ENCODE measurements around the gene CIROP.

The CIROP gene

GRCh38 chr14:23067847-23068788 lies 36.7 kb downstream of the CIROP start:
- no peak for DNase-seq (ENCODE audit: low read depth in 2 of 2)

GRCh38 chr14:23066855-23067744 lies 37.7 kb downstream of the CIROP start:
- DNase-seq (ENCODE audit: low read depth in 2 of 2): no peak

GRCh38 chr14:23066368-23066767 lies 38.4 kb downstream of the CIROP start:
- DNase-seq (ENCODE audit: low read depth in 2 of 2): no peak

- DNase-seq (ENCODE audit: low read depth in 2 of 2): no peak
Observed at GRCh38 chr14:23063601-23064000, 41.2 kb downstream of the CIROP start.

GRCh38 chr14:23062002-23062401 lies 42.8 kb downstream of the CIROP start:
- DNase-seq (ENCODE audit: low read depth in 2 of 2): no peak

GRCh38 chr14:23060536-23061260 lies 44.1 kb downstream of the CIROP start:
- no peak for DNase-seq (ENCODE audit: low read depth in 2 of 2)

- DNase-seq (ENCODE audit: low read depth in 2 of 2): no peak
Observed at GRCh38 chr14:23058654-23059504, 45.9 kb downstream of the CIROP start.

- DNase-seq (ENCODE audit: low read depth in 2 of 2): peak; percentile 68 to 77
Observed at GRCh38 chr14:23057757-23058653, 46.8 kb downstream of the CIROP start.

- peak; percentile 54 to 60 for DNase-seq (ENCODE audit: low read depth in 2 of 2)
Observed at GRCh38 chr14:23056956-23057756, 47.6 kb downstream of the CIROP start, which contains the start of gene CDH24. TSS of gene CDH24 (minus strand) at chr14:23057520. CDS start at chr14:23055733, 1,787 bp downstream.

GRCh38 chr14:23056145-23056955 lies 48.4 kb downstream of the CIROP start:
- peak; percentile 43 to 49 for DNase-seq (ENCODE audit: low read depth in 2 of 2)

GRCh38 chr14:23055621-23056144 lies 49.1 kb downstream of the CIROP start:
- no peak for DNase-seq (ENCODE audit: low read depth in 2 of 2)

- no peak for DNase-seq (ENCODE audit: low read depth in 2 of 2)
Observed at GRCh38 chr14:23055147-23055550, 49.6 kb downstream of the CIROP start.

GRCh38 chr14:23054000-23054811 lies 50.6 kb downstream of the CIROP start:
- peak in 1 of 2 donors; percentile 19 for DNase-seq (ENCODE audit: low read depth in 2 of 2)

GRCh38 chr14:23053426-23053825 lies 51.4 kb downstream of the CIROP start:
- DNase-seq (ENCODE audit: low read depth in 2 of 2): no peak

- DNase-seq (ENCODE audit: low read depth in 2 of 2): no peak
Observed at GRCh38 chr14:23052671-23053070, 52.1 kb downstream of the CIROP start.

- no peak for DNase-seq (ENCODE audit: low read depth in 2 of 2)
Observed at GRCh38 chr14:23052182-23052623, 52.6 kb downstream of the CIROP start.
